Measurements from ENCODE around the gene PHOX2A.

PHOX2A gene

DNA sequence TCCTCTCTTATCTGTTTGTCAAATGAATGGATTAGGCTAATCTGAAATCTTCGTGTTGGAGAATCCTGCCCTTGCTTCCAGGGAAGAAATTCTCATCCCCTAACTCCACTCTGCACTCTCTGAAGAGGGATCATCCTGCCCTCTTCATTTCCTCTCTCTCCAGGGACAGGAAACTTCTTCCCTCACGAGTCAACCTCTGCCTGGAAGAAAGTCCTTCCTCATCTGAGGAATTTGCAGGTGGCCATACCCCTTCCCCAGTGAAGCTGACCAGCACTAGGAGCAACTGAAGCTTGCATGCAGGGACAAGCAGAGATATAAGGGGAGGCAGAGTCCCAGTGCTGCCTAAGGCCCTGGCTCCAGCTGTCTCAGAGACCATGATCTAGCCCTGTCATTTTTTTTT, 3.6 kb upstream of the PHOX2A start:
- no peak for DNase-seq (ENCODE audit: low read depth)

DNA sequence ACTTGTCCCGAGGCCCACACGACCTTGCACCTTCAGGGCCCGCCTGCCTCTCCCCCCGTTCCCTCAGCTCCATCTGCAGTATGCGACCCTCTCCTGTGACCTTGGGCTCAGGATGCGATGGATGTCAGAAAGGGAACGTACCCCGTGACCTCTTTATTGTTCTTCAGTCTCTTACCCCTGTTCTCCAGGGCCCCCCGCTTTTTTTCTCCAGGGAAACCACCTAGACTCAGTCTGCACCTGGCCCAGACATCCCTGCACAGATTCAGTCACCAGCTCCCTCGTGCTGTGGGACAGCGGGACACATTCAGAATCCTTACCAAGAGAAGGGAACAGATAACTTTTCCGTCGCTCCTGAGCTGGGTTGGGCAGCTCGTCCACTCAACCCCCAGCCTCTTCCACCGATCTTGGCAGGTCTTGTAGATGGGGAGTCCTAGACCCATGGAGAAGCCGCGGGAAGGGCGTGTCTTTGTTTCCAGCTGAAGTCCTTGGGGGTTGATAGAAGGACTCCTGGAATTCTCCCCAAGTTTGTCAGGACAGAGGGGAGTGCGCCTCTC, 1.4 kb upstream of the PHOX2A start:
- DNase-seq (ENCODE audit: low read depth), result no peak

DNA sequence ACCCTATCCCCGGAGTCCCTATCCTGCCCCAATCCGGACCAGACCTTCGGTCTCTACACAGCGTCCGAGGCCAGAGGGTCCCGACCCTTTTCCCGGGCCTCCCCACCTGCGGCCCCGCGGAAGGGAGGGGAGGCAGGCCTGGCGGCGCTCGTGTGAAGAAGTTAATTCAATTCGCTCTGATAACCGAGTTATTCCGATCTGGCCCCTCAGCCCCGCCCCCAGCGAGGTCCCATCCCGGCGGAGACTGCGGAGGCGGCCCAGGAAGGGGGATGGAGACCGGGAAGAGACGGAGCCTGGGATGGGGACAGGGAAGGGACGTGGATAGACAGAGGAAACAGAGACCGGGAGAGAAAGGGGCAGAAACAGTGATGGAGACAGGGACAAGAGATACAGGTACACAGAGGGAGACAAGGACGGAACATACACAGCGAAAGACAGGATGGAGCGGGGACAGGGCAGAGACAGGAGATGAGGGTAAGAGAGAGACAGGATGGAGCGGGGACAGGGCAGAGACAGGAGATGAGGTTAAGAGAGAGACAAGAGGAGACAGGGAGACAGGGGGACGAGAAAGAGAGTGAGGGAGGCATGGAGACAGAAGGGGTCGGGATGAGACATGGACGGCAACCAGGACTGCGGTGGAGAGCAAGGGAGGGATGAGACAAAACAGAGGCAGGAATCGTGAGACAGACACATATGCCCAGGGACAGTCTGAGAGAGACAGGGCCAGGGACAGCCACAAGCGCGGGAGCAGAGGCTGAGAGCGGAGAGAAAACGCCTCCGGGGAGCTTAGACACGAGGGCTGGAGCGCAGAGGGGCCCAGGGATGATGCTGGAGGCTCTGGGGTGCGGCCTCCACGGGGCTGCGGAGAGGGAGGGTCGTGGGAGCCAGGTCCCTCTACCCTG, 636 bp upstream of the PHOX2A start:
- no peak for DNase-seq (ENCODE audit: low read depth)

DNA sequence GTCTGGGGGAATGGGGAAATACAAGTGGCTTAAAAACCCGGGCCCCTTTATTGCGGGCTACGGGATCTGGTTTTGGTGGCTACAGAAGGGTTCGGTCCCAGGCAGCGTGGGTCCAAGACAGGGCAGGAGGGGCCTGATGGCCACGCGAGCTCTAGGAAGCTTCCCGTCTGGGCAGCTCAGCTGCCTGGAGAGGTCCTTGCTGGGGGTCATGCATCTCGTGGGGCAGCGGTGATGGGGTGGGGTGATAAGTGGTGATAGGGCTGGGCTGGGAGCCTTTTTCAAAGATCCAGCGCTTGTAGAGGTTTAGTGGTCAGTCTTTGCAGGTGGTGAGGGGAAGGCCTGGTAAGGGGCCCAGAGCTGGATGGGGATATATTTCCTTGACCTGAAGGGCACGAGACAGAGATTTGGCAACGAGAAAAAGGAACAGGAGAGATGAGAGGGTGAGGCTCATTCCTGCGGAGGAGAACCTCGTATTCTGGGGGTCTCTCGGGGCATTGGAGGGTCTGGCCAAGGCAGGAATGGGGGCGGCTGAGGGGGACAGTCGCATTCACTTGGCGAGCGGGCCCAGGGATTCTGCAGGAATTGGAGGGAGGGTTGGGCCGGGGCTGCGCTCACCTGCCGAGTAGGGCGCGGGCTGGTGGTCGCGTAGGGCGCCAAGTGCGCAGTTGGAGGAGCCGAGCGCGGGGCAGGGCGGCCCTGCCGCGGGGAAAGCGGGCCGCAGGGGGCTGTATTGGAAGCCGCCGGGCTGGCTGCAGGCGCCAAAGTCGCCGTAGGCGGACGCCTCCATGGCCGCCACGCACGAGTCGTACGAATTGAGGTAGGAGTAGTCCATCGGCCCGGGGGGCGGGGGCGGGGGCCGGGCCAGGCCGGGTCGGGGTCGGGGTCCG, 560 bp downstream of the PHOX2A start:
- DNase-seq (ENCODE audit: low read depth), result no peak

DNA sequence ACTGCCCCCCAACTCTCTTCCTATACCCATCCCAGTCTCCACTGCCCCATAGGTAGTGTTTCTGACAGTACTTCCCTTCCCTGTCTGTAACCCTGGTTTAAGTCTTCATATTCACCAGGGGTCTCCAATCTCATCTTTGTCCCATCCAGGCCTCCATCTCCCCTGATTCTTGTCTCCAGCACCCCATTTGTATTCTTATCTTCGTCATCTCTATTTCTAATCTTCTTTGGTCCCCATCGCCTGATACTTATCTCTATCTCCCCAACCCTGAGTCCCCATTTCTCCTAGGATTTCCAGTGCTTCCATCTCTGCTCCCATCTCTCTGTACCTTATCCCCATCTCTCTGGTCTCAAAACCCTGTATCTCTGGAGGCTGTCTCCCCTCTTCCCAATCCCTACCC, 1.8 kb downstream of the PHOX2A start:
- DNase-seq (ENCODE audit: low read depth), result no peak

DNA sequence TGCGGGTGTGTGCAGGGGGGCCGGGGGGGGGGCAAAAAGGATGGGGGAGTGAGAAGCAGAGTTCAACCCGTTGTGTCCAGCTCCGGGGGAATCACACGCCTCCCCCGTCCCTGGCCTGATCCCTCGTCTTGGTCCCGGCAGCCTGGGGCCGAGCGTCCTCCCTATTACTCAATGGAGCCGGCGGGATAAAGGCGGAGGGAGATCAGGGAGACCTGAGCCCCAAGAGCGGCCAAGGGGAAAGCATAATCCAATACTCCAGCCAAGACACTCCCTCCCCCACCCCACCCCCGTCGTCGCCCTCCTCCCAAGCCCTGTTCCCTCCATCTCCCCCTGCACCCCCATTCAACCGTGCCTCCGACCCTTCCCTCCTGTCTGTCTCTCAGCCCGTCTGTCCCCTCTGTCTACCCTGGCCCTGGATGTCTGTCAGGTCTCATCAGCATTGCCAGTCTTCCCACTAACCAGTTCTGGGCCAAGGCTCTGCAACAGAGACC, 2.6 kb downstream of the PHOX2A start:
- no peak for DNase-seq (ENCODE audit: low read depth)

DNA sequence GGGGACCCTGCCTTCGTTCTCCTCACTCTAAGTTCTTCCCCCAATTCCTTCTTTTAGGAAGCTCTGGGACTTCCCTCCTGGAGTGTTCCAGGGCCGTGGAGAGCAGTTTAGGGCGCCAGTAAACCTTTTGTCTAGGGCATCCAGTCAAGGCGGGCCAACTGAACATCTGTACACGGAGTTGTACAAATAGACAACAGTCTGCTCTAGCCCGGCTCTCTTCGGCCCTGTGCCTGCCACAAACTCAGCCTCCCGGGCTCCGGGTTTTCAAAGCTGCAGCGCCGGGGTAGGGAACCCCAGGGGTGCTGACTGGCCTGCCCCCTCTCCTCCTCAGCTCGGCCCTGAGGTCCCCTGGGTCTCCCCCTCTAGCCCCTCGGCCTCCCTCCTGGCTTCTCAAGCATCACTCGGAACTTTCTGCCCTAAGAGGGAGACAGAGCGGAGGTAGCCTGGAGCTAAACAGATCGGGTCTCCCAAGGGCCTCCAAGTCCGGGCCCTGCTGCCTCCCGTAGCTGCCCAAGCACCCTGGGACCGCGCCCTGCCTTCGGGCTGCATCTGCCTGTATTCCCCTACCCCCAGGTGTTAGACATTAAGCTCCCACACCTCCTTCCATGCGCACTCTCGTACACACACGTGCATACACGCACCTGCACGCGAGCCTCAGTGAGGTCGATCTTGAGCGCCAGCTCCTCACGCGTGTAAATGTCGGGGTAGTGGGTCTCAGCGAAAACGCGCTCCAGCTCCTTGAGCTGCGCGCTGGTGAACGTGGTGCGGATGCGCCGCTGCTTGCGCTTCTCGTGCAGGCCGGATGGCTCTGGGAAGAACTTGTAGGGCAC, 3.3 kb downstream of the PHOX2A start:
- DNase-seq (ENCODE audit: low read depth), result no peak

DNA sequence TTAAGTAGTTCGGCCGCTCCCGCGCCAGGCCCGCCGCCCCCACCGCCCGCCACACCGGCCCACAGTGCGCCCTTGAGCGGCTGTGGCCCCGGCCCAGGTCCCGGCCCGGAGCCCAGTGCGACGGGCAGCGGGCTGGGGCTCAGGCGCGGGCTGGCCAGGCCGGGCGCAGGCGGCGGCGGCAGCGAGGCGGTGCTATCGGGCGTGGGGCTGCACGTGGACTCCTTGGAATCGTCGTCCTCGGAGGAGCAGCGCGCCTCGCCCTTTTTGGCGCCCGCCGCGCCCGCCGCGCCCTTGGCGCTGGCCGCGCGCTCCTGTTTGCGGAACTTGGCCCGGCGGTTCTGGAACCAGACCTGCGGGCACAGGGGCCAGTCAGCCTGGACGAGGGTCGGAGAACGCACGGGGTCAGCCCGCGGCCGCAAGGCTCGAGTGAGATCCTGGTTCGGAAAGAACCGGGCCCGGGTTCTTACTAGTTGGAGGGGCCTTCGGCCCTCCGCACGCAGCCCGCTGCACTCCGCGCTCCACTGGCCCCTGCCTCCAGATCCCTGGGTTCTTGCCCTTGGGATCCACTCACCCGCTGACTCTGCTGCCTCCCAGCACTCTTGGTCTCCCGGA, 4.0 kb downstream of the PHOX2A start:
- DNase-seq (ENCODE audit: low read depth), result no peak

DNA sequence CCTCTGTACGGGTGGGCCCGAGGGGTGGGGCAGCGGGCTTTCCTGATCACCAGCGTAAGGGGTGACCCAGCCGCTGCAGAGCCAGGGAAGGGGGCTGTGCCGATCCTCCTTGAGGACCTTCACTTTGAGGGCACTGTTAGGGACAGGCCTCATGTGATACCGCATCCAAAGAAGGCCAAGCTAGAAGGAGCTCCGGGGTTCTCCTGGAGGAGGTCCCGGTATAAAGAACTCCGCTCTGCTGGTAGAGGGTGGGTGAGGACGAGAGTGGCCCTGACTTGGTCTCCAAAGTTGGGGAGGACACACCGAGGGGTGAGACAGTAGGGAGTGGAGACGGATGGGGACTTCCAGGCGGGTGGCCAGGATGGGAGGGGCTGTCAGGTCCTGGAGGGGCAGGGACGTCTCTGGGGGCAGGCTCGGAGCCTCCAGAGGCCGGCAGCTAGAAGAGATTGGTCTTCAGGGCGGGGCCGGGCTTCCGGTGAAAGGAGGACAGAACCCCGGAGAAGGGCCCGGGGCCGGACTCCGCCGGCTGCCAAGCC, 4.6 kb downstream of the PHOX2A start:
- no peak for DNase-seq (ENCODE audit: low read depth)

DNA sequence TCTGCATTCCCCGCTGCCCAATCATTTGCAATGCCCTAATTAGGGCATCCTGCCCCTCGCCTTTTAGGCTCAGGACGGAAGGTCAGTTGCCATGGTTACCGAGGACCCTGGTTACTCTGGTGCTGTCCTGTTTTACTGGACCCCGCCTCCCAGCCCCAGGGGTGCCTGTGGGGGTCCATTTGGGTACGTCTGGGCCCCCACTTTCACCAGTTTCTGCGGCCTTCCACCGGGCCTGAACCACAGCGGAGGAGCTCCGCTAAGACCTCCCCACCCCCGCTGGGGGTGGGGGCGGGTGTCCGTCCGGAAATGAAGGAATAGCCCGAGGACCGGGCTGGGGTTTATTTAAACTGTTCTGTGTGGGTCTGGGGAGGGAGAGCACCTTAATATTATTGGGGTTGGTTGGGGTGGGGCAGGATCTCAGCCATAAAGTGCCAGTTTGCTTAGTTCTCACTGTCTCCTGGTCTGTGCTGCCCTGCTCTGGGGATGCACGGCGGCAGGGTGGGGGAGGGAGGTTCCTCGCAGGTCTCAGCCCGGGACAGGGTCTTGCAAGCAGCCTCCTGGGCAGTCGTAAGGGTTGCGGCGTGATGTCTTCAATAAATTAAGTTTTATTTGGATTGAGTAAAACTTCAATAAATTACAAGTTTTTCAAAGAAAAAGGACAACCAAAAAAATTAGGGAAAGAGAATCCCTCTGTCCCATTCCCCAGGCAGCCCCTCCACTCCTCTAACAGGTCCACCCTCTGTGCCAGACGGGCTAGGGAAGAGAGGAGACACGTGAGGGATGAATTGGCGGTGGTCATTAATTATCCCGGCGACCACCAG, 5.3 kb downstream of the PHOX2A start:
- no peak for DNase-seq (ENCODE audit: low read depth)

DNA sequence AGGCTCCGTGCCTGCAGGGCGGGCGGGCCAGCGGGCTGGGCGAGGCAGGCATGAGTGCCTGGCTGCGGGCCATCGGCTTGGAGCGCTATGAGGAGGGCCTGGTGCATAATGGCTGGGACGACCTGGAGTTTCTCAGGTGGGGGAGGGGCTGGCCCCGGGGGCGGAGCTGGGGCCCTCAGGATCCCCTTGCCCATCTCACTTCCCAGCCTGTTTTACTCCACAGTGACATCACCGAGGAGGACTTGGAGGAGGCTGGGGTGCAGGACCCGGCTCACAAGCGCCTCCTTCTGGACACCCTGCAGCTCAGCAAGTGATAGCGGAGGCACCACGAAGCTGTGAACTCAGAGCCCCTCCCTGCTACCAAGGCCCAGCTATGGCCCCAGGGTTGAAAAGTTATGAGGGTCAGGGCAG, 5.9 kb downstream of the PHOX2A start:
- DNase-seq (ENCODE audit: low read depth), result no peak

DNA sequence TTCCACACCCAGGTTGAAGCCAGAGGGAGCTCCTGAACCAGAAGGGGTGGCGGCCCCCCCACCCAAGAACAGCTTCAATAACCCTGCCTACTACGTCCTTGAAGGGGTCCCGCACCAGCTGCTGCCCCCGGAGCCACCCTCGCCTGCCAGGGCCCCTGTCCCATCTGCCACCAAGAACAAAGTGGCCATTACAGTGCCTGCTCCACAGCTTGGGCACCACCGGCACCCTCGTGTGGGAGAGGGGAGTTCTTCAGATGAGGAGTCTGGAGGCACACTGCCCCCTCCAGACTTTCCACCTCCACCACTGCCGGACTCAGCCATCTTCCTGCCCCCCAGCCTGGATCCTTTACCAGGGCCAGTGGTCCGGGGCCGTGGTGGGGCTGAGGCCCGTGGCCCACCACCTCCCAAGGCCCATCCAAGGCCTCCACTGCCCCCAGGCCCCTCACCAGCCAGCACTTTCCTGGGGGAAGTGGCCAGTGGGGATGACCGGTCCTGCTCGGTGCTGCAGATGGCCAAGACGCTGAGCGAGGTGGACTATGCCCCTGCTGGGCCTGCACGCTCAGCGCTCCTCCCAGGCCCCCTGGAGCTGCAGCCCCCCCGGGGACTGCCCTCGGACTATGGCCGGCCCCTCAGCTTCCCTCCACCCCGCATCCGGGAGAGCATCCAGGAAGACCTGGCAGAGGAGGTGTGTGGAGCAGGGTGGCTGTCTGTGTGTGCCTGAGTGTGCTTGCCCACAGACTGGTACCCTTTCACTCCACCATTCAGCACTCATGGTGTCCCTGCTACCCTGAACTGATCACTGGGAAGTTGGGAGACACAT, 6.7 kb downstream of the PHOX2A start:
- no peak for DNase-seq (ENCODE audit: low read depth)

DNA sequence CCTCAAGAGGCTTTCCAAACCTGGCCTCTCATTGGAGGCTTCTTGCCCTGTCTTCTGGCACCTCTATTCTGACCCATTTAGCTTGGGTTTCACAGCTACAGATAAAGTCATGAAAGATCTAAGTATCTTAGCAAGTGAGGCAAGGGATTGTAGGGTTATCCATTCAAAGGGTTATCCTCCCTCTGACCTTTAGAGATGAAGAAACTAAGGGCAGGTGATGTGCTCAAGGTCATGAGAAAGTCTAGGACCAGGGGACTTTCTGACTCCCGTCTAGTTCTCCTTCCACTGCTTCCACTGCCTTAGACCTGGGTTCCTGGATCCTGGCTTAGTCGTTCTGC, 7.2 kb downstream of the PHOX2A start:
- no peak for DNase-seq (ENCODE audit: low read depth)

DNA sequence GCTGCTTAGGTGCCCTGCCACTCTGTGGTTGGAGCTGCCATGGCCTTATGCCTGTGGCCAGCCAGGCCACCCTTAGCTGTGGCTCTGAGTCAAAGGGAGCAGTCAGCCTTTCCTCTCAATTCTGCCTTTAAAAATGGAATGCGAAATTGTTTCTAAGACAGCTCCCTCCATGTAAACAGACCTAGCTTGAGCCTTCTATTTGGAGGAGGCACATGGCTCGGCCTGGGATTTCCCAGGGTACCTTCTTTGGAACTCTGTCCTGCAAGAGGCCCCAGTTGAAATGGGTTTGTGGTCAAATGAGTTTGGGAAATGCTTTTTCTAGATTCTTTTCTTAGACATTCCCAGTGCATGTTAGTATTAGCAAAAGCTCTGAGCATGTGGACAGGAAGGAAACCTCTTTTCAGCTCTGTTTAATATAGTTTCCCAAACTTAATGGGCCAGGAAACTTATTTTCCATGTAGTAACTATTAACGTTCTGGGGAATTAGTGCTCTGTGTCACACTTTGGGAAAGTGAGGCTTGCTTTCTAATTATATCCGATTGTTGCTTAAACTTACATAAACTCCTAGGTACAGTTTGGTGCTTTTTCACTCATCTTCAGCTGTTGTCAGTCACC, 7.8 kb downstream of the PHOX2A start:
- no peak for DNase-seq (ENCODE audit: low read depth)

DNA sequence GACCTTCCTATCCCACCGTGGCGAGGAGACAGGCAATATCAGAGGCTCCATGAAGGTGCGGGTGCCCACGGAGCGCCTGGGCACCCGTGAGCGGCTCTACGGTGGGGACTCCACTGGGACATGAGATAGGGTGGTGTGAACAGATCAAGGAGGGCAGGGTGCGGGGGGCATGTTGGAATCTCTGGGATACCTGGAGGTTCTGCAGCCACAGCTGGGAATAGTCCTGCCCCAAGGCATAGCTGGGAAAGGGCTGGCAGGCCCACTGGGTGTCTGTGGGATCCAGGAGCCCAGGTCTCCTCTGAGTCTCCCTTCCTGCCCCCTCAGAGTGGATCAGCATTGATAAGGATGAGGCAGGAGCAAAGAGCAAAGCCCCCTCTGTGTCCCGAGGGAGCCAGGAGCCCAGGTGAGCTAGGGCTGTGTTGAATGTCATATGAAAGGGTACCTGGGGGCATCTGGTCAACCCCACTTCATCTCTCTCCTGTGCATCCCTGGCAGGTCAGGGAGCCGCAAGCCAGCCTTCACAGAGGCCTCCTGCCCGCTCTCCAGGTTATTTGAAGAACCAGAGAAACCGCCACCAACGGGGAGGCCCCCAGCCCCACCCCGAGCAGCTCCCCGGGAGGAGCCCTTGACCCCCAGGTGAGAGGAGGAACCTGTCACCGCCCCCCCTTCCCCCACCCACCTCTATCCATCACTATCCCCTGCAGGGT, 8.5 kb downstream of the PHOX2A start:
- no peak for DNase-seq (ENCODE audit: low read depth)

DNA sequence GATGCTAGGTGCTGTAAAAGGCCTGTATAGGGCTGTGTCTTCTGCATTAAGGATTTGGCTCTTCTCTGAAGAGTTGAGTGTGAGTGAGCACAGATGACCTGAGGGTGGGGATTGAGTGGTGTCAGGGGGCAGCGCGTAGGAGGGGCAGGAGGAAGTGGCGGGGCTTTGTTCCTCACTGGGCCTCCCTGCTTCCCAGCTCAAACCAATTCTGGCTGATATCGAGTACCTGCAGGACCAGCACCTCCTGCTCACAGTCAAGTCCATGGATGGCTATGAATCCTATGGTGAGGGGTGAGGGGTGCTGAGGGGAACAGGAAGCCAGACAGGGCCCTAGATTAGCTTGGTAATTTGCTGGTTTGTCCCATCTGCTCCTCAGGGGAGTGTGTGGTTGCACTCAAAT, 9.1 kb downstream of the PHOX2A start:
- DNase-seq (ENCODE audit: low read depth), result no peak

DNA sequence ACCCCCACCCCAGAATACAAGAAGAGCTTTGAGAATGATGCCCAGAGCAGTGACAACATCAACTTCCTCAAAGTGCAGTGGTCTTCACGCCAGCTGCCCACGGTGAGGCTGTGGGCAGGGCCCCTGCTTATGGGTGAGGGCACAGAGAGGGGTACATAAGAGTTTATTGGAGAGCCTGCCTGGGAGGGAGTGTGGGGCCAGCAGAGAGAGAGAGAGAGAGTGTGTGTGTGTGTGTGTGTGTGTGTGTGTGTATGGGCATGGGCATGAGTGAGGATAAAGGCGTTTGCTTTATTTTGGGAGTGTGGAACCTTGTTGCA, 9.5 kb downstream of the PHOX2A start:
- no peak for DNase-seq (ENCODE audit: low read depth)

DNA sequence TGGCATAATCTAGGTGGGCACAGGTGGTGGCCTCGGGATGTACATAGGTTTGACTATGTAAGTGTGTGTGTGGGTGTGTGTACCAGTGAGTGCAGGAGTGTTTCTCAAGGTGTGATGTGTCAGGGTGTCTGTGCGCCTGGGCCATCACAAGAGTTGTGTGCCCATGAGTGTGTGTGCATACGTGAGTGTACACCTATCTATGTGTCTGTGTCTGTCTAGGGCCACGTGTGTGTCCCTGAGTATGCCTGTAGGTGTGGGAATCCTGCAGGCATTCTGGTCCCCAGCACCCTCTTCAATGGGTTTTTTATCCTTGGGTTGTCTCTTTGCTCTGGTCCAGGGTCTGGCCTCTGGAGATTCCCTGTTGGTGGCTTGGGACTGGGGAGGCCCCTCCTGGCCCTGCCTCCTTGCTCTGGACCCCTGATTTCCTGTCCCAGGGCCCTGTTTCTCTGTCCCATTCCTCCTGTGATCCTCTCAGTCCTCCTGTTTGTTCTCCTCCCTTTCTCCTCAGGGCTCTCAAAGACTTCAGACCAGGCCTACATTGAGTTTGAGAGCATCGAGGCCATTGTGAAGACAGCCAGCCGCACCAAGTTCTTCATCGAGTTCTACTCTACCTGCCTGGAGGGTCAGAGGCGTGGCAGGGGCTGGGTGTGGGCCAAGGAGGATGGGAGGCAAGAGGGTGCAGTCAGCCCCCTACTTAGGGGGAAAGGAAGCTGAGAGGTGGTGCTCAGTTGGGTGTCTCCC, 10.0 kb downstream of the PHOX2A start:
- DNase-seq (ENCODE audit: low read depth), result no peak
